ENCODE results near the gene SLC25A28.
"Not testable (repeated sequence)": the region's sequence is repeated elsewhere in the genome, so short reads cannot be mapped to it uniquely, and the experiment has no call there.

The SLC25A28 gene

DNA sequence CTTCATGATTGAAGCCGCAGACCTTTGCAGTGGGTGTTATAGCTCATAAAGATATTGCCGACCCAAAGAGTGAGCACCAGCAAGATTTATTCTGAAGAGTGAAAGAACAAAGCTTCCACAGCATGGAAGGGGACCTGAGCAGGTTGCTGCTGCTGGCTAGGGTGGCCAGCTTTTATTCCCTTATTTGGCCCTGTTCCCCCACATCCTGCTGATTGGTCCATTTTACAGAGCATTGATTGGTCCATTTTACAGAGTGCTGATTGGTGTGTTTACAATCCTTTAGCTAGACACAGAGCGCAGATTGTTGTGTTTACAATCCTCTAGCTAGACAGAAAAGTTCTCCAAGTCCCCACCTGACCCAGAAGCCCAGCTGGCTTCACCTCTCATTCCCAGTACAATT, 4.9 kb upstream of the SLC25A28 start:
- not testable (repeated sequence) for DNase-seq

- DNase-seq: no peak
These were observed 3.7 kb upstream of the SLC25A28 start for GRCh38 chr10:99623919-99624318.

- DNase-seq: no peak
These were observed 1.4 kb upstream of the SLC25A28 start for GRCh38 chr10:99621454-99622251.

DNA sequence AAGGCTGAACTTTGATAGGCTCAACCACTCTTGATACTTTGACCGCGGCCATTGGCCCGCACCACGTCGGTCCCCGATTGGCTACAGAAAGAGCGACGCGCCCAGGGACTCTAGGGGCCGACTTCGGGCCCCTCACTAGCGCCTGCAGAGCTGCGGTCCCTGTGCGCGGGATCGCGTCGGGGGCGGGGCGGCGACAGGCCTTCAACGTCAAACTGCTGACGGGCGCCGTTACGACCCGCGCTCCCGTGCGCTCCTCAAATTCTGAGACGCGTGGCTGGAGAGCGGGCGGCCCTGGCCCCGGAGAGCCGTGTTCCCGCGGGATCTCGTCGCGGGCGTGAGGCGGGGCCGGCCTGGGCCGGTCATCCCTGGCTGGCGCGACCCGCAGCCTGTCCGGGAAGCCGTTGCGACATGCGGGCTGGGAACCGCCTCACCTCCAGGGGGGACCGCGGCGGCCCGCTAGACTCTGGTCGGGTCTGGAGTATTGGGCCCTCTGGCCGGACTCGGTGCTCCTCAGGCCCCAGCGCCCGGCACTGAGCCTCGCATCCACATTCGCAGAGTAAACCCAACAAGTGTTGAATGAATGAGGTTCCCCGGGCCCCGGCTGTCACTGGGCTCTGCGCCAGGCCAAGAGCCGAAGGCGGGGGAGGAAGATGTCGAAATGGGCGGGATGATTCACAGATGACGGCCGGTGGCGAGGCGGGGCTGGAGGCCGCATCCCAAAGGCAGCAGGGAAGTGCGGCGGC, 643 bp upstream of the SLC25A28 start:
- DNase-seq: peak; percentile 53

GRCh38 chr10:99619090-99619800, 994 bp downstream of the SLC25A28 start:
- no peak for DNase-seq

GRCh38 chr10:99617696-99618095, 2.5 kb downstream of the SLC25A28 start:
- DNase-seq: no peak

DNA sequence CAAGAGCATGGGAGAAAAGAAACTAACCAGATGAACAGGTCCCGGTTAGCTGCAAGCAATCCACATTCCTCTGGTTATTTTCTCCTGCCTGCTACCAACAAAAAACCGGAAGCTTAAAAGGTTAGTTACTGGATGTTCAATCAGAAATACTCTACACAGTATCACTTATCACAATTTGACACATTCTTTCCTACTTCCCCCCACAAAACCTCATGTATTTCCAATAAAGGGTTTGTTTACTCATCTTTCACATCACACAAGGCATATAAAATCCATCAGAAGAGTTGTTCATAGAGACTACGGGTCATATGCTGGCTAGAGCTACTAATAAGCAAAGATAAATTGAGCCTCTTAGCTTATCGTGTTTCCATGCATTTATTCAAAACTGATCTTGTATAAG, 4.8 kb downstream of the SLC25A28 start:
- DNase-seq: no peak

- DNase-seq: no peak
These were observed 7.9 kb downstream of the SLC25A28 start for GRCh38 chr10:99612167-99612831.

GRCh38 chr10:99611326-99611725, 8.9 kb downstream of the SLC25A28 start:
- DNase-seq: no peak

- no peak for DNase-seq
These were observed 10.0 kb downstream of the SLC25A28 start for GRCh38 chr10:99610221-99610620.

DNA sequence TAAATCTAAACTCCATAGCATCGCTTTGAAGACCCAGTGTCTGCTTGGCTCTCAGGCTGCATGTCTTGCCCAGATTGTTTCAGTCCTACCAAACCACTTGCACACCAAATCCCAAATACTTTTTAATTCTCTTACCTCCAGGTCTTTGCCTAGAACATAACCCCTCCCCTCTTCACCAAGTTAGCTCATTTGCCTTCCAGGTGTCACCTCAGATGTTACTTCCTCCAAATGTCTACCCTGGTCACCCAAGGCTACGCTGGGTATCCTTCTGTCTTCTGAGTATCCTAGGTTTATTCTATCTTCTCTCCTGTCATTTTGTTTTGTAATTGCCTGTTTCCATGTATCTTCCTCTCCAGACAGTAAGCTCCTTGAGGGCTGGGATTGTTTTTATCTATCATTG, 11.1 kb downstream of the SLC25A28 start:
- DNase-seq: no peak

GRCh38 chr10:99605351-99605750, 14.9 kb downstream of the SLC25A28 start:
- no peak for DNase-seq

DNA sequence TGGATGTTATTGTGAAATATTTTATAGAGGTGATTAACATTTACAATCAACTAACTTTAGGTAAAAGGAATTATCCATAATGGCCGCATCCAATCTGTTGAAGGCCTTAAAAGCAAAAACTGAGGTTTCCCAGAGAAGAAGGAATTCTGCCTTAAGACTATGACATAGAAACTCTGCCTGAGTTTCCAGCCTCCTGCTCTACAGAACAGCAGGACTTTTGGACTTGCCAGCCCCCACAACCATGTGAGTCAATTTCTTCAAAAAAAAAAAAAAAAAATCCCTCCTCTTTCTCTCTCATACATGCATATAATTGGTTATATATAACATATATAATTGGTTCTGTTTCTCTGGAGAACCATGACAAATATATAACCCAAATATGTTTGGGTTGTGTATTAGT, 15.4 kb downstream of the SLC25A28 start:
- DNase-seq: no peak

DNA sequence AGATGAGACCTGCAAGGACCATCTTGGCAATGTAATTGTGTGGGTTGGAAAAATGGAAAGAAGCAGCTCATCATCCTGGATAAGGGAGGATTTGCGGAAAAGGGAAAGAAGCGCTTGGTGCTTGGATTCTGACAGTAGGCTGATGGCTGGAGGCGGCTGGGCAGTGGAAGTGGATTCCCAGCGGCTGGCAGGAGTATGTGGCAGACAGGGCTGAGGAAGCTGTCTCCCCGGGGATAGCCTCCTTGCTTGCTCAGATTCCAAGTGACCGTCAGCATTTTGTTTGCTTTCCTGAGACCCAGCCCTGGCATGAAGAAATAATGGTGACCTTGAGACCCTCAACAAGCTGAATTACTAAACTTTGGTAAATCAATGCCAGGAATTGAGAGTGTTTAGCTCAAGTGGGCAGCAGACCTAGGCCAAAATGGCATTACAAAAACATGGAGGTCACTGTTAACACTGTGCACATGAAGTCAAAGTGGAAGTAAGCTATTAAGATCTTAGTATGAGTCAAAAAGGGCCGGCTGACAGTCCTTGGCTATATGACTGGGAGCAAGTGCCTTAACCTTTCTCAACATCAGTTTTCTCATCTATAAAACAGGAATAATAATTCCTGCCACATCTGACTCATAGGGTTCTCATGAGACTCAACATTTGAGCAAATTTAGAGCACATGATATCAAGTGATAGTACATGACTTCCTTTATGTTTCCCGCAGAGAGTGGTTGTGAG, 21.3 kb downstream of the SLC25A28 start:
- DNase-seq: no peak

DNA sequence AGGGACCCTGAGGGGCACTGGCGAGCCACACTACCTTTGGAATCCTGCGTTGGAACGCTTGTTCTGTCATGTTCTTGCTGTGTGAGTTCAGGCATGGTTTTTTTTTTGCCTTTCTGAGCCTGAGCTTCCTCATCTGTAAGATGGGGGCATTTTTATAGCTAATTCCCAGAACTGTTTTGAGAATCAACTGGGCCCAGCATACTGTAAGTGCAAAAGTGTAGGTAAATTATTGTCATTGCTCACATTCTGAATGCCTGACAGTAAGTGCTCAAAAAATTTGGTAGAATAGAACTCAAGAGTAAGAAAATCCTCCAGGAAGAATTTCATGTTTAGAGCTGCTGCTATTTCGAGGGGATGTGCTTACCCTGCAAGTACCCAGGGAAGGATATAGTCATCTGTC, 22.2 kb downstream of the SLC25A28 start:
- no peak for DNase-seq

DNA sequence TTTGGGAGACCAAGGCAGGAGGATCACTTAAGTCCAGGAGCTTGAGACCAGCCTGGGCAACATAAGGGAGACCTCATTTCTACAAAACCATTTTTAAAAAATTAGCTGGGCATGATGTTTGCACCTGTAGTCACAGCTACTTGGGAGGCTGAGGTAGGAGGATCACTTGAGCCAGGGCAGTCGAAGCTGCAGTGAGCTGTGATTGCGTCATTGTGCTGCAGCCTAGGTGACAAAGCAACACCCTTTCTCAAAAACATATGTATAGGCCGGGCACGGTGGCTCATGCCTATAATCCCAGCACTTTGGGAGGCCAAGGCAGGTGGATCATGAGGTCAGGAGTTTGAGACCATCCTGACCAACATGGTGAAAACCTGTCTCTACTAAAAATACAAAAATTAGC, 23.5 kb downstream of the SLC25A28 start:
- not testable (repeated sequence) for DNase-seq

- no peak for DNase-seq
These were observed 24.3 kb downstream of the SLC25A28 start for GRCh38 chr10:99595770-99596465.

- DNase-seq: no peak
These were observed 25.0 kb downstream of the SLC25A28 start for GRCh38 chr10:99595236-99595635.

- no peak for DNase-seq
These were observed 26.9 kb downstream of the SLC25A28 start for GRCh38 chr10:99593312-99593711.

GRCh38 chr10:99590799-99591198, 29.4 kb downstream of the SLC25A28 start:
- no peak for DNase-seq

DNA sequence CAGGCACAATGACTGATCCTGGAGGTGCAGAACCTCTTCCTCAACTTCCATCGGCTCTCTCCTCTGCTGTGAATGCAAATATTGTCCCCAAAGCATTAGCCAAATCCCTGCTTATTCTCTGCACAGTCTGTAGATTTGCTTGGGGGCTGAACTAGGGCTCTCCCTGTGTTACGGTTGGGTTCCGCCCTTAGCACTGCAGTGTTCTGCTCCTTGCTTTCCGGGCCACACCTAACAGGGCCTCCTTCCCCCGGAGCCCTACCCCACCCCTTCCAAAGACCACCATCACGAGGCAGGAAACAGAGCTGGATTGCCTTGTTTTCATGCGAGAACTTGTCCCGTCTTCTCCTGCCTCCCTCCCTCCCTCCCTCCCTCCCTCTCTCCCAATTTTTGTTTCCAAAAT, 36.6 kb downstream of the SLC25A28 start:
- no peak for DNase-seq

GRCh38 chr10:99582255-99582770, 37.9 kb downstream of the SLC25A28 start:
- no peak for DNase-seq

Data from COR-L47 (cell line).